HG03097 (cell line): ENCODE results near the gene NEUROD6.

Source experiments
- ATAC-seq: cut with Tn5 transposase; IDR thresholded peaks from one replicate; pipeline ENCODE4 v1.9.1; 2021; ENCODE audit not compliant: unreplicated experiment, low FRiP score

The NEUROD6 gene

DNA sequence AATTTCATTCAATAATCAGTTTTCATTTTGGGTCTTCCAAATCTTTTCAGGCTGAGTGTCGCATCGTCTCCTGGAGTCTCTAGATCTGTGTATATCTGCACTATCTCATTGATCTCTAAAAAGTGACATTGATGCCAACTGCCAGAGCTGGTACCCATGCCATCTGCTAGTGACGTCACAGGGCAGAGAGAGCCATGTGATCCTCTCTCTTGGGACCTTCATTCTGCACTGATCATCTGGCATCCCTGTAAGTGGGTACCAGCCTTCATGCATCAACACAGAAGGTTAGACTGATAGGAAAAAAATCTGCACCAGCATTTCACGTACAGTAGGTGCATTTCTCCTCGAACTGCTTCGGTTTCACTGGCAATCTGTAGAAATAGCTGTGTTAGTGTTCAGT, at the start of gene NEUROD6:
Gene NEUROD6 (minus strand): TSS at position 124 of the 400 bp plus-strand sequence. CDS start 1,458 bp downstream, outside the sequence.
- ATAC-seq, result no peak

DNA sequence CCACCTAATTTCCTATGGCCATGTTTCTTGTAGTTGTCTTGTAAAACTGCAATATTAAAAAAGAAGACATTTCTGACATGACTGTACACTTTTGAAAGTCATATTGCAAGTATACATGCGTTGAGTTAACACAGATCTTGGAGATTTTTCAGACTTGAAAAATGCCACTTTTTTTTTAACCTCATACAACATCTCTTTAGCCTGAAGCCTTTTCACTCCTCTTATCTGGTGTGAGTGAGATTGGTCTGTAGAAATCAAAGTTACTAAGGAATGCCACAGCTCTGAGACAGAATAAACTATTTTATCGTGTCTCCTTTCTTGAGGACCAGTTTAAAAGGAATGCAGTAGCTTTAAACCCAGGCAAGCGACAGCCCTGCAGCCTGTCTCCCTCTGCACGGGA, 43.9 kb upstream of the NEUROD6 start:
- no peak for ATAC-seq

DNA sequence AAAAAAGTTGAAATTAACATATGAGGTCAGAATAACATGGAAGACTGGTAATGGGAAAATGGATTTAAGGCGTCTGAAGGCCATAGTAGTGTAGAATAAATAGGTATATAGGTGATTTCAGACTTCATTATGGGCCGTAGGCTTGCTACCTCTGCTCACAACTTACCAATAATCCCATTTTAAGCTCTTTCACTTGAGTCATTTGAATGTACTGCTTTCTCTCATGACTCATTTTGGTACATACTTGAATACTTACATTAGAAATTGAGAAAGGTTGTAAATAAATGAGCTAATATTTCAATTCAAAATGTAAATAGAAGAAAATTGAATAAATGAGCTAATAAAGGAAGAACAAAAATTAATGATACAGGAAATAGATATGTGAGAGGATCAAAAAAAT, 42.2 kb upstream of the NEUROD6 start:
- no peak for ATAC-seq

DNA sequence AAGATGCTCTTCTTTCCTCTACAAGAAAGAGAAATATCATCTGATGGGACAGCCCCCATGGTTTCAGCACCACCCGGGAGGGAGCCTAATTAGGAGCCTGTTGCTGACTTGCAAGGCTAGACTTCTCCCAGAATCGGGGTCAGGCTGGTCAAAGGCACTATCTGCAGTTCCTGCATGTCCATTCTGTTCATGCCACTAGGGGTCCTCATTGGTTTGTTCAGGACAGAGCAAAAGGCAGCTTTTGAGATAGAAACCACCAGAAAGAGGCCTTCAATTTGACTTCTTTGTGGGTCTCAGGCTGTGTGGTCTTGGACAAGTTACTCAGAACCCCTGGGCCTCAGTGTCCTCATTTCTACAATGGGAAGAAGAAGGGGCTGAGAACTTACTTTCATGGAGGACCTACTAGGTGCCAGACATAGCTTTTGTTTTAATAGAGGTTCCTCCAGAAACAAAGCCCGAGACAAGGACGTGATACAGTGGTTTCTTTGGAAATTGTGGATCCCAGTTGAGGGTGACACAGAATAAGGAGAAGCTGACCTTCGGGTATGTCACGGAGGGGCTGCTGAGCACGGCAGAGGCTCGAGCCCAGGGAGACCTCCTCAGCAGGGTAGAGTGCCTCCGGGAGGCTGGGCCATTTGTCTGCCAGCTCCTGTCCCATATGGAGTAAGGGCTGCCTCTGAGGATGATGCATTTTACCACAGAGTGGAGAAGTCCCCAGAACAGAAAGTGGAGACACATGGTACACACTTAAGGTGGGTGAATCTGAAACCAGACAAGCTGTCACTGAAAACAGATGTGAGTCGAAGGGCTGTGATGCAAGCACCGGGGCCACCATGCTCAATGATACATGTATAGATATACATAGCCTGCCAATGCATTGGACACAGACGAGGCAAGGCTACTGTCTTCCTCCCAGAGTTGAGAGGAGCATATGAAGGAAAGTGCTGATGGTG, 33.1 kb upstream of the NEUROD6 start:
- ATAC-seq, result no peak

DNA sequence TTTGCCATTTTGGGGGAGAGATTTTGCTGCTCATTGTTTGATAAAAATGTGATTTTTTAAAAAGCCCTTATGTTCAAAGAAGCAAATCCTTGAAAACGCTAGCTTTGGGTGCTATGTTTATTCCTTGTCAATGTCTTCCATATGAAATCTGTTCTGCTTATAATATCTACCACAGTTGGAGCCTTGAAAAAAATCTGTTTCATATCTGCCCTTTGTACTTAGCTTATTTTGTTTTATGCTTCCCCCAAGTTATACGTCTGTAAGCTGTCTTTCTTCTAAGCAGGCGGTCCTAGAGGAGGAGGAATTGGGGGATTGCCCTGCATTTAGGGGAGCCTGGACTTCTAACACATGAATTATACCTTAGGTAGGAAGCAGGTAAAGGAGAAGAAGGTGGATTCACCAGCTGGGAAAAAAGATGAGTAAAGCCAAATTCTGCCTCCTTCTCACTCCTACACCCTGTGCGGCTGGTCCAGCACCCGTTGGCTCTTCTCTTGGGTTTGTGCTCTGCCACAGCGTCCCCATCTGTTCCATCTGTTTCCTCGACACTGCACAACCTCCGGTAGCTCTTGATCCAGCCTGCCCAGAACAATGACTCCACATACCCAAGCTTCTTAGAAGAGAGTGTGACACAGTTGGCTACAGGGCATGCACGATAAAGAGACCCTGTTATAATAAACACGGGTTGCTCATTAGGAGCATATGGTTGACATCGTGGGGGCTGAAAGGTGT, 31.9 kb upstream of the NEUROD6 start:
- ATAC-seq, result no peak

DNA sequence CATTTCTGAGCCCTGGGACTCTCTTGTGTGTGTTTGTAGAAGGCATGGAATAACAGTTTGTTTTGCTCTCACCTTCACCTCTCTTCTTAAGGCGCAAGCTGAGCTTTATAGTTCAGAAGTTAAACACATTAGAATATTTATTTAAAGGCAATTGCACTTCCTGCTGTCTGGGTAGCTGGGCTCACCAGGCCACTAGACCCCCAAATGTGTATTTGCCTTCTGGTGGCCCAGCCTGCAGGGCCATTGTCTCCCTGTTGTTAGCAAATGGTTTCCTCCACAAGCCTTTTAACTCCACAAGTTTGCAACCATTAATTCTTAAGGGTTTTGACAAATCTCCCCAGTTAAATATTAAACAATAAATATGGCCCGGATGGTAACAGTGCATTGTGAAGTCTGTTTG, 31.1 kb upstream of the NEUROD6 start:
- no peak for ATAC-seq

DNA sequence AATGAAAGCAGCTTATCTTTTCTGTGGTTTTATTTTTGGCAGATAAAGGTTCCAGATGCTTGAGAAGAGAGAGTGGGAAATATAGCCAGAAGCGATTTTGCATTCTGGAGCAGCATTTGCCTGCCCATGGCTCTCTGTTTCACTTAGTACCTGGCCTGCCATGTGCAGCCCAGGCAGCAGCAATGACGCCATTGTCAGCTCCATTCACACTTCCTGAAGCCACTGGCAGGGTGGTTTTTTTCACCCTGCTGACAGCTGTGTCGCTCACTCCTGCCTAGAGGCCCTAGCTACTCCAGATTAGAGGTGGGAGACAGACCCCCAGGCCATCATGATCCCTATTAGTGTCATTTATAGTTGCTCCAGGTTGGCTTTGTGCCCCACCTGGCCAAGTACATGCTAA, 30.1 kb upstream of the NEUROD6 start:
- no peak for ATAC-seq

DNA sequence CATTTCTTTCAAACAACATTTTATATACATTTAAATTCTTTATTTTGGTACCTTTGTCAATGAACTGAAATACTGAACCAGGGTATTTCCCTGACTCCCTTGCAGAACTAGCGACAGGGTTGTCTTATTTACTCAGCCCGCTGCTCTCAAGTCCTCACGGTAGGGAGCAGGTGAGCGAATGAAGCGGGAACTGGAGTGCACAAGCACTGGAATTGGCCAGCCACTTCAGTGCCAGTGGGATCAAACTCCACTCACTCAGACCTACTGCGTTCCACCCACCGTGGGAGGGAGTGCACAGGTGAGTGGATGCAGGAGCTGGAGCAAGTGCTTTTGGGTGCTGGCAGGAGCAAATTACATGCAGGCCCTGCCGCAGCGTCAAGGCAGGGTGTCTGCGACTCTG, 28.1 kb upstream of the NEUROD6 start:
- no peak for ATAC-seq

DNA sequence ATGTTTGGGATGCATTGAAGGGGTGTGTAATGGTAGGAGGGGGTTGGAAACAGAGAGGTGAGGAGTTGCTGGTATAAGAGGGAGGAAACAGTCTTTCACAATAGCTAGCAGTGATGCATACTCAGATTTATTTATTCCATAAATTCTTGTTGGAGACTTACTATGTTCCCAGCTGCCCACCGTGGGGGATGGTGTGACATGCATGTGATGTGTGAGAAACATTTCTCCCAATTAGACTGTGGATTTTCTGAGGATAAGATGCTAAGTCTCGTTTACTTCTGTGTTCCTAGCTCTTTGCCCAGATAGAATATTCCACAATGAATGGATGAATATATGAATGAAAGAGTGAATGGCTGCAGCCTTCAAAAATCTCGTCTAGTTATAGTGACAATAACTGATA, 23.0 kb upstream of the NEUROD6 start:
- no peak for ATAC-seq

DNA sequence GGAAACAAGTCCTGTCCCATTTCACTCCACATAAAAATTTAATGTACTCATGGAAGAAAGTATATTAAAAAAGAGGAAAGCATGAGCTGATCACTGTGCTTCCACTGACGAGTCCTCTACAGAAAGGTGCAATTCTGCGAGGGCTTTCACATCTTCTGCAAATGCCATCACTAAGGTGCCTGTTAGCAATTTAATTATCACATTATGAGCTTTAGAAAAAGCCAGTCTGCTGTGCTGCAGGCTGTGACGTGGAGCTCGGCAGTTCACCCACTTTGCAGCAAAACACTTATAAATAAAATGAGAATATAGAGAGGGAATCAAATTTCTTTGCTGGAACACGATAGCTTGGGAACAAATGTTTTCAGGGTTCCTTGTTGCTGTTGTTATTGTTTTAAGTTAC, 22.5 kb upstream of the NEUROD6 start:
- ATAC-seq, result no peak

DNA sequence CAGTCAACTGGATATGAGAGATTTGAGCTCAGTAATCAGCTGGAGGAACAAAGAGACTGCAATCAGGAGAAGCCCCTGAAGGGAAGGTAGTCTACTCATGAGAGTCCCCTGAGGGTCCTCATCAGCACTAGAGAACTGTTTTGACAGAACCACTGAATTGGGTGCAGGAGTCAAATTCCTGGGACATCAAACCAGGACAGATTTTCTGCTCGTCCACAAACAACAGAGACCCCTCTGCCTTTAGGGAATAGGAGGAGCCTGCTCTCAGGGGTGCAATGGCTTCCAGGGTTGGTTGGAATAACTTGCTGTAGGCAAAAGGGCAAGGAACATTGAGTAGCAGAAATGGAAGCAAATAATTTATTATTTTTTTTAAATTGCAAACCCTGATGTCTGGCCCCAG, 21.9 kb upstream of the NEUROD6 start:
- no peak for ATAC-seq

DNA sequence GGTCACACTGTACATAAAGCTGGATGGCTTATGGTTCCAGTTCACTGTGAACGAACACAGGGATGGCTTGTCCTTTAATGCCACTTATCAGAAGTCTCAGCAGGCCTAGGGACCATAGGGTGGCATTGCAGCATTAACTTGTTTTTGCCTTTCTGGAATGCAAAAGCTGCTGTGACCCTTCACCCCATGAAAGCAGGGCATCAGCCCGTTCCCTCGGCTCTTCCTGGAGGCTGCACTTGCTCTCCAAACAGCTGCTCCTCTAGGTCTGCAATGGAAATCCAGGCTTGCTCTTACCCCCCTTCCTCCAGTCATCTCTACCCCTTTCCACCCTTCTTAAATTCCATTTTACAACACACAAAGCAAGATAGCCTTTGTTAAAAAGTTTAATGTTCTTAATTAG, 17.9 kb upstream of the NEUROD6 start:
- ATAC-seq, result no peak

DNA sequence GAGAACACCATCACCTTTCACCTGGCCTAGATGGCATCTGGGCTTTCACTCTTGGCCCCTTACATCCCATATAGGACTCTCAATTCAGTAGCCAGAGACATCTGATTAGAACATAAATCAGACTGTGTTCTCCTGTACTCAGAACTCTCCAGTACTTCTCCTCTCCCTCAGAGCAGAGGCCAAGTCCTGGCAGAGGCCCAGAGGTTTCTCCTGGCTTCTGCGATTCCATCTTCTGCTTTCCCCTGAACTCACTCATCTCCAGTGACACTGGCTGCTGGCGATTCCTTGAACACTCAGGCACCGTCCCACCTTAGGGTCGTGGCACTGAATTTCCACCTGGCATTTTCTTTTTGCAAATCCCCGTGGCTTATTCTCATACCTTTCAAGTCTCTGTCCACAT, 4.9 kb upstream of the NEUROD6 start:
- no peak for ATAC-seq

DNA sequence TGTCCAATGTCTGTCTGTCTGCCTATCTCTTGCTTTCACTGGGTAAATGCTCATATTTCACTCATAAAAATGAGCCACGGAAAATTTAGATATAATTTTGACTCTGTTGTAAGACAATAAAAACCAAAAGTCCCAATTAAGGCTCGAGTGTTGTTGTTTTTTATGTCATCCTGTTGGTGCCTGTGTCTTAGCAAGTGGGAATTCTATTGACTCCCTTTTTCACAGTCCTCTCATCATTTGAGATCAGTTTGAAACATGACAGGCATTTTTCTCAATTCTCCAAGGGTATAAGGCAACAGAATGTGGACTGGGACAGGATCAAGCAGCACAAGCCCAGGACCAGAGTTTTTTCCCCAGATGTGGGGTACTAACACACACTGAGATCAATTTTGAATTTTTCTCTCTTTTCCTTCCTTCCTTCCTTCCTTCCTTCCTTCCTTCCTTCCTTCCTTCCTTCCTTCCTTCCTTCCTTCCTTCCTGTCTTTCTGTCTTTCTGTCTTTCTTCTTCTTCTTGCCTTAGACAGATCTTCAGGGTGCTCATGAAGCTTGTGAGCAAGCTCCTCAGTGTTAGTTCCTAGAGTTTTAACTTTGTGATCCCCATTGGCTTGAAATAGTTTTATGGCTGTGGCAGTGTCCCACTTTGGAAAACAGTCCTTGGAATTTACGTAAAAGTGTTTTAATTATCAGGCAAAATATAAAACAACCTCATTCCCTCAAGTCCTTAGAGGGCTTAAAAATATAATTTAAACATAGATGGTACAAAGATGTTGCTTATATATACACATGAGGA, 3.2 kb upstream of the NEUROD6 start:
- no peak for ATAC-seq

DNA sequence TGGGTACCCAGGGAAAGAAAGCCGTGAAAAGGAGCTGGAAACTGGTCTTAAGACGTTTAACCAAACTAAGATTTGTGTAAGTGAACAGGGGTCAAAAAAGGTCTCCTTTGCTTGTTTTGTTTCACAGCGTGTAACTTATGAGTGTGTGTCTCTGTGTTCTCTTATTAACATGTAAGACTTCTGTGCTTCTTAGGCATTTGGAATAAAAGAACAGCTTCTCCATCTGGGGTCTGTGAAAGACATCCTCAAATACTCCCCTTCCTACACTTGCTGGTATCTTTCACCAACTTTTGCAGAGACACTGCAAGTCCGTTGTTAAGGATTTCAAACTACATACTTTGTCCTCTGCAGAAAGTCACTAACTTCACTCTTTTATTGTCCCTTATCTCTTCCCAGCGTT, 615 bp upstream of the NEUROD6 start:
- ATAC-seq, result no peak

DNA sequence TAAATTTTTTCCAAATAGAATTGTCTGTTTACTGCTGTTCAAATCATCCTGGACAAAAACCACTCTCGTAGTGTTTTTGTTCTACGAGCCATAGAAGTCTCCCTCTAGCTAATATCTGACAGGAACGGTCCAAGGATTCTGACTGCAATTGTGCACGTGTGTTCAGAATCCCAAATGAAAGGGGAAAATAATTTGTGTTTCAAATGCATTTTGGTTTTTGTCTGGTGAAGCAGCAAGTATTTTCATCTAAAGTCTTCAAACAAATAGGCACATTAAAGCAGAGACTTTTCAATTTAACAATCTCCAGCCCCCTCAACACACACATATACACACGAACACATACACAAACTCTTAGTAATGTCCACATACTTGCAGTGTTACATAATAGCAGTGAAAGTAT, 475 bp downstream of the NEUROD6 start:
- ATAC-seq, result no peak

DNA sequence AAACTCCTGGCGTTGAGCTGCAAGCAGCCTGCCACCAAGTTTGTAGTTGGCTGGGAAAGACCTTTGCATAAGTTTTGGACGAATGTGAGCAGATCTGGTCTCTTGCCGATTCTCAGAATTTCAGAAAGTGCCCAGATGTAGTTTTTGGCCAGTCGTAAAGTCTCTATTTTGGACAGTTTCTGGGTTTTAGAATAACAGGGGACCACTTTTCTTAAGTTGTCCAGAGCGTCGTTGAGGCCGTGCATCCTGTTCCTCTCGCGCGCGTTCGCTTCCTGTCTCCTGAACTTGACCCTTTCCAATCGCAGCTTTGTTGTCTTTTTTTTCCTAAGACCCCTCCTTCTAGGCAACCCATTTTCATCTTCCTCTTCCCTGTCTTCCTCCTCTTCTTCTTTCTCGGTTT, 1.8 kb downstream of the NEUROD6 start:
- ATAC-seq, result no peak

DNA sequence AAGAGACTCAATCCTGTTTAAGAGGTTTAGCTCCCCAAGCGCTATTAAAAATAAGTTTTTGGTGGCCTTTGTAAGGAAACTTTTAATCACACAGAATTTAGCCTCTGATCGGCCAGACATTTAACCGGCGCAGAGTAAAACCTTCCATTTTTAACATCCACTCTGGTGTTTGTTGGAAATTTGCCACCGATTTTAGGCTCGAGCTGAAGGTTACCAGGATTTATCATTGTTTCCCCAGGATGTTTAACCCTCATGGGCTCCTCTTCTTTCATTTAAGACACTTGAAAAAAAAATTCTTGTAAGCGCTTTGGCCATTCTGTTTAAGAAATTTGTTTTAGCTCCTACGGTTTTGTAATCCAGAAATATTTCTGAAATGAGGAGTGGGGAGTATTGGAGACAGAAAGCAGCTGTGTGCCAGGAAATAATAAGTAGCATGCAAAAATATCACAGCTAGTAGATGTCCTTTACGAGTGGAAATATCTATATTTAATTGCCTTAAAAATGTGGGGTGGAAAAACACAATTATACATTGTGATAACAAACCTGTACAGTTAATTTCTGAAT, 3.4 kb downstream of the NEUROD6 start:
- no peak for ATAC-seq

DNA sequence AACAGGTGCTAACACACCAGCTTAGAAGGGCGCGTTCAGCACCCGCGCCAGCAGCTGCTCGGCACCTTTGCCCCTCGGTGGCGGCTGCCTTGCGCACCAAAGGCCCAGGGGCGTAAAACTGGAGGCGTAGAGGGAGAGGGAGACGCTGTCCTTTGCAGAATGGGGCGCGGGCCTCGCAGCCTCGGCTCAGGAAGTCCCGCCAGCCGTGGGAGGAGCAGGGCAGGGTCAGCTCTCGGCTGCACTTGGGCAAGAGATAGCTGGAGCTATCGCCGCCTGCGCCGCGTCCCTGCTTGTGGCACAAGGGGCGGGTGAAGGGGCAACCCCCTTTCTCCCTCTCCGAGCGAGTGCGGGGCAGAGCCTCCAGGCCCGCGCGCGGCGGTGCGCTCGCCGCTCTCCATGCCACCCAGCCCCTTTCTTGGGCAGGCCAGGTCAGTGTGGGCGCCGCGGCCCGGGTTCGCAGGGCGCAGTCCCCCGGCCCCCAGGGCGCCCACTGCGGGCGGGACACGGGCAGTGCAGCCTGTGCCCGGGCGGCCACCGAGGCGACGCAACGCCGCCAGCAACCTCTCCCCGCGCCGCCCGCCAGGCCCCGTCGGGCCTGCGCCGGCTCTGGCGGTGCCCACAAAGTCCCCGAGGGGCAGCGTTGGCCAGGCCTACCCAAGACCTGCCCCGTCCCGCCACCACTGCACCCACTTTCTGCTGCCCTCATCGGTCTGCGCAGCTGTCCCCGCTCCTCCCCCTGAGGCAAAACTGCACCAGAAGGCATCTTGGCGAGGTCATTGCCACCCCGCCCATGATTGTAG, 4.1 kb downstream of the NEUROD6 start:
- no peak for ATAC-seq

DNA sequence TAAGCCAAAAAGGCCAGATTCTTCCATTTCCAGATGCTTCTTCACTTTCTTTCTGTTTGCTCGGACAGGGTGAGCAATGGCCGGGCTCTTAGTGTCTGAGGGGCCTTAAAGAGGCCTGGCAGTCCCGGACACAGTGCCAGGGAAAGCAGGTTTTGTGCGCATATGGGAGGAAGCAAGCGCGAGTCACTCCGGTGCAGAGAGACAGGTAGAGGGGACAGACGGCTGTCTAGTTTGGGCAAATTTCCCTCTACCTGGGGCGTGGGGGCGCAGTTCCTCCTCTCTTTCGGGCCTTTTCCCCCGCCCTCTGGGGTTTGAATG, 4.7 kb downstream of the NEUROD6 start:
- no peak for ATAC-seq
